Neural progenitor cell (in vitro differentiated cells): ENCODE measurements around the gene DAPK2. TPM values are rescaled to one million over a fixed set of nuclear protein-coding genes. Genes with fewer than 3 reads are reported as not detected.
A peak's percentile ranks its signal among the peaks of the same experiment; 100 is the strongest.

Experiments used
- DNase-seq: peaks from one replicate; pipeline ENCODE4 v3.0.0-alpha.2; 2016; ENCODE audit warnings: low spot score
- H2AFZ ChIP-seq: fragments of 200-600 bp; sonication (generic); replicated peaks from 2 replicates; pipeline ENCODE4 v1.6.1; 2016; ENCODE audit warnings: antibody characterized with exemption
- H3F3A ChIP-seq: fragments of 200-600 bp; sonication (generic); 2 replicates; pipeline ENCODE4 v1.6.1; 2016; ENCODE audit warnings: antibody characterized with exemption, low read depth
- H3K27ac ChIP-seq: fragments of 200-600 bp; sonication (generic); 2 replicates; pipeline ENCODE4 v1.5.1; 2016; ENCODE audit warnings: mild to moderate bottlenecking
- H3K27me3 ChIP-seq: fragments of 200-600 bp; sonication (generic); 2 replicates; pipeline ENCODE4 v1.6.1; 2016; ENCODE audit warnings: mild to moderate bottlenecking, moderate library complexity
- H3K36me3 ChIP-seq: fragments of 200-600 bp; sonication (generic); 2 replicates; pipeline ENCODE4 v1.5.1; 2016
- H3K4me1 ChIP-seq: fragments of 200-600 bp; sonication (generic); 2 replicates; pipeline ENCODE4 v1.6.1; 2016; ENCODE audit warnings: mixed run types
- H3K4me2 ChIP-seq: fragments of 200-600 bp; sonication (generic); 2 replicates; pipeline ENCODE4 v1.6.1; 2016
- H3K4me3 ChIP-seq: fragments of 200-600 bp; sonication (generic); 2 replicates; pipeline ENCODE4 v1.5.1; 2016
- H3K79me2 ChIP-seq: fragments of 200-600 bp; sonication (generic); 2 replicates; pipeline ENCODE4 v1.6.1; 2016; ENCODE audit warnings: low read depth
- H3K9ac ChIP-seq: fragments of 200-600 bp; sonication (generic); 2 replicates; pipeline ENCODE4 v1.6.1; 2016
- H3K9me3 ChIP-seq: fragments of 200-600 bp; sonication (generic); 2 replicates; pipeline ENCODE4 v1.5.1; 2016; ENCODE audit warnings: low read depth
- H4K20me1 ChIP-seq: fragments of 200-600 bp; sonication (generic); 2 replicates; pipeline ENCODE4 v1.6.1; 2016; ENCODE audit warnings: low read depth
- H3K27ac Mint-ChIP-seq: 3 replicates; pipeline ENCODE4 v1.8.0; 2021; ENCODE audit warnings: mixed read lengths
- H3K27me3 Mint-ChIP-seq: 2 replicates; pipeline ENCODE4 v1.8.0; 2022; ENCODE audit warnings: low read depth, mild to moderate bottlenecking, inconsistent platforms, moderate library complexity, mixed read lengths; ENCODE audit not compliant: insufficient read depth
- H3K36me3 Mint-ChIP-seq: 3 replicates; pipeline ENCODE4 v1.8.0; 2021; ENCODE audit warnings: mixed read lengths
- H3K4me1 Mint-ChIP-seq: 3 replicates; pipeline ENCODE4 v1.8.0; 2021; ENCODE audit warnings: mixed read lengths
- H3K4me3 Mint-ChIP-seq: 3 replicates; pipeline ENCODE4 v1.8.0; 2021; ENCODE audit warnings: mild to moderate bottlenecking, moderate library complexity, mixed read lengths
- H3K9me3 Mint-ChIP-seq: 3 replicates; pipeline ENCODE4 v1.8.0; 2020; ENCODE audit warnings: mixed read lengths
- CTCF ChIP-seq: fragments of 200-600 bp; sonication (generic); IDR thresholded peaks from 2 replicates; pipeline ENCODE4 v1.5.1; 2017; ENCODE audit warnings: antibody characterized with exemption, mild to moderate bottlenecking
- EZH2 ChIP-seq: fragments of 200-600 bp; sonication (generic); IDR thresholded peaks from 2 replicates; pipeline ENCODE4 v1.6.1; 2017; ENCODE audit warnings: antibody characterized with exemption, mild to moderate bottlenecking, moderate library complexity
- EZH2phosphoT487 ChIP-seq: fragments of 200-600 bp; sonication (generic); IDR thresholded peaks from 2 replicates; pipeline ENCODE4 v1.6.1; 2017; ENCODE audit warnings: antibody characterized with exemption
- total RNA-seq: library from RNA; depleted of rRNA; stranded (reverse); fragments of >200 nt; gene quantifications from 2 replicates; pipeline ENCODE4 v1.2.3, GENCODE V29; 2015; ENCODE audit warnings: low replicate concordance

Gene DAPK2
- total RNA-seq, 1 donor from 2014 or later: 5.4 TPM

- no peaks in the 10 kb centered on the region for H3K36me3 ChIP-seq
- no peaks in the 10 kb centered on the region for H3K9me3 ChIP-seq
- Mint-ChIP-seq H3K27me3 (peaks cover 7% of the 10 kb centered on the region), H3K36me3 (peaks cover 2% of the 10 kb centered on the region), H3K9me3 (no peaks in the 10 kb centered on the region), H3K4me3 (no peak overlapping the region), H3K4me1 (peaks cover 5% of the 10 kb centered on the region), H3K27ac (no peak overlapping the region)
- H4K20me1 ChIP-seq: no peaks in the 10 kb centered on the region
- no peak for DNase-seq
- no peaks in the 10 kb centered on the region for H3K79me2 ChIP-seq
- H3K4me2 ChIP-seq: no peak overlapping the region
- peaks cover 3% of the 10 kb centered on the region for H3K4me1 ChIP-seq
- H3K27me3 ChIP-seq: no peaks in the 10 kb centered on the region
- no peaks in the 10 kb centered on the region for H3F3A ChIP-seq
- H3K9ac ChIP-seq: no peak overlapping the region
- H3K4me3 ChIP-seq: no peak overlapping the region
- TF ChIP-seq CTCF (no peak), EZH2 (no peak), EZH2phosphoT487 (no peak)
- peak overlapping the region; percentile 100 for H2AFZ ChIP-seq
- no peak overlapping the region for H3K27ac ChIP-seq
Observed at GRCh38 chr15:63945838-63946298, 100.4 kb downstream of the DAPK2 start.

GRCh38 chr15:63945007-63945788 lies 101.1 kb downstream of the DAPK2 start:
- Mint-ChIP-seq H3K27ac (peak overlapping the region; percentile 92), H3K4me1 (peaks cover 5% of the 10 kb centered on the region), H3K36me3 (no peaks in the 10 kb centered on the region), H3K4me3 (peak overlapping the region; percentile 13), H3K27me3 (peaks cover 7% of the 10 kb centered on the region), H3K9me3 (no peaks in the 10 kb centered on the region)
- Histone ChIP-seq H3K4me1 (peaks cover 3% of the 10 kb centered on the region), H3K4me3 (no peak overlapping the region), H3K27me3 (no peaks in the 10 kb centered on the region), H3K27ac (no peak overlapping the region), H3K36me3 (no peaks in the 10 kb centered on the region), H3K9ac (no peak overlapping the region), H3F3A (no peaks in the 10 kb centered on the region), H2AFZ (peak overlapping the region; percentile 100), H3K9me3 (no peaks in the 10 kb centered on the region), H3K4me2 (no peak overlapping the region), H4K20me1 (no peaks in the 10 kb centered on the region), H3K79me2 (no peaks in the 10 kb centered on the region)
- peak; percentile 81 for DNase-seq
- TF ChIP-seq CTCF (peak; percentile 95), EZH2phosphoT487 (no peak)

- H3K36me3 ChIP-seq: no peaks in the 10 kb centered on the region
- no peaks in the 10 kb centered on the region for H3K27me3 ChIP-seq
- H3K27ac ChIP-seq: no peak overlapping the region
- H3K4me3 Mint-ChIP-seq: no peak overlapping the region
- no peak overlapping the region for H3K9ac ChIP-seq
- H3K79me2 ChIP-seq: no peaks in the 10 kb centered on the region
- peaks cover 8% of the 10 kb centered on the region for H3K4me1 Mint-ChIP-seq
- H3K27ac Mint-ChIP-seq: no peak overlapping the region
- H2AFZ ChIP-seq: no peak overlapping the region
- DNase-seq: no peak
- no peaks in the 10 kb centered on the region for H4K20me1 ChIP-seq
- no peaks in the 10 kb centered on the region for H3K9me3 Mint-ChIP-seq
- no peaks in the 10 kb centered on the region for H3K9me3 ChIP-seq
- H3F3A ChIP-seq: no peaks in the 10 kb centered on the region
- TF ChIP-seq EZH2 (no peak), CTCF (no peak), EZH2phosphoT487 (no peak)
- H3K4me1 ChIP-seq: peaks cover 3% of the 10 kb centered on the region
- peaks cover 7% of the 10 kb centered on the region for H3K27me3 Mint-ChIP-seq
- H3K36me3 Mint-ChIP-seq: no peaks in the 10 kb centered on the region
- no peak overlapping the region for H3K4me3 ChIP-seq
- no peak overlapping the region for H3K4me2 ChIP-seq
Observed at GRCh38 chr15:63944681-63944955, 101.7 kb downstream of the DAPK2 start.
